PC-3 (cell line): ENCODE data around the gene FALEC.

ENCODE experiments used
- CTCF ChIP-seq: fragments of 300-600 bp; sonication (generic); conservative IDR thresholded peaks from 2 replicates; pipeline ENCODE4 v1.5.1; 2017; ENCODE audit warnings: antibody characterized with exemption, low read depth, mild to moderate bottlenecking, low read length
- EZH2 ChIP-seq: fragments of 300-600 bp; sonication (generic); IDR thresholded peaks from one replicate; pipeline ENCODE4 v1.6.1; 2017; ENCODE audit warnings: antibody characterized with exemption, mild to moderate bottlenecking, low read length; ENCODE audit not compliant: unreplicated experiment
- EZH2phosphoT487 ChIP-seq: fragments of 300-600 bp; sonication (generic); IDR thresholded peaks from 2 replicates; pipeline ENCODE4 v1.6.1; 2018; ENCODE audit warnings: mild to moderate bottlenecking, antibody characterized with exemption, low read length, borderline replicate concordance

- TF ChIP-seq CTCF (no peak), EZH2phosphoT487 (no peak), EZH2 (no peak)
Observed at GRCh38 chr1:150551051-150551783, 35.7 kb downstream of the FALEC start.
